Activated T-helper 1 cell treated with anti-CD3 and anti-CD28 coated beads, Interleukin-2, amount 50 U/mL, for 16 hours (primary cell): ENCODE results near the gene TBC1D25.

Source experiments
- DNase-seq, 2 donors: peaks; one replicate each; pipeline ENCODE4 v3.0.0-alpha.2; 2020; ENCODE audit warnings: low read depth in 1 of 2, low spot score in 1 of 2

TBC1D25 gene

GRCh38 chrX:48559636-48560035 lies 20.1 kb downstream of the TBC1D25 start:
- DNase-seq, result no peak

- DNase-seq, result no peak
Observed at GRCh38 chrX:48560056-48560455, 20.5 kb downstream of the TBC1D25 start.

GRCh38 chrX:48560681-48561080 lies 21.2 kb downstream of the TBC1D25 start:
- DNase-seq, result no peak

- DNase-seq, result no peak
Observed at GRCh38 chrX:48569958-48570357, 30.4 kb downstream of the TBC1D25 start.

- peak in 1 of 2 donors; percentile 5 for DNase-seq
Observed at GRCh38 chrX:48573690-48574269, 34.3 kb downstream of the TBC1D25 start.

- peak; percentile 75 to 85 for DNase-seq
Observed at GRCh38 chrX:48574270-48575266, 35.1 kb downstream of the TBC1D25 start, which contains the start of gene RBM3. TSS of gene RBM3 (plus strand) at chrX:48574484. CDS start at chrX:48575181, 697 bp downstream.

GRCh38 chrX:48575642-48576041 lies 36.1 kb downstream of the TBC1D25 start:
- no peak for DNase-seq

- DNase-seq, result no peak
Observed at GRCh38 chrX:48576108-48576507, 36.6 kb downstream of the TBC1D25 start.

- DNase-seq, result no peak
Observed at GRCh38 chrX:48578661-48579128, 39.2 kb downstream of the TBC1D25 start.

GRCh38 chrX:48579259-48579658 lies 39.7 kb downstream of the TBC1D25 start:
- DNase-seq, result no peak

- no peak for DNase-seq
Observed at GRCh38 chrX:48580662-48581061, 41.1 kb downstream of the TBC1D25 start.

GRCh38 chrX:48584698-48585097 lies 45.2 kb downstream of the TBC1D25 start:
- DNase-seq, result no peak

- no peak for DNase-seq
Observed at GRCh38 chrX:48589482-48590162, 50.1 kb downstream of the TBC1D25 start.

- DNase-seq, result no peak
Observed at GRCh38 chrX:48590203-48591103, 50.9 kb downstream of the TBC1D25 start.

- no peak for DNase-seq
Observed at GRCh38 chrX:48591255-48591791, 51.8 kb downstream of the TBC1D25 start.

- DNase-seq, result no peak
Observed at GRCh38 chrX:48592971-48593370, 53.5 kb downstream of the TBC1D25 start.

- DNase-seq, result no peak
Observed at GRCh38 chrX:48595929-48596328, 56.4 kb downstream of the TBC1D25 start.

- DNase-seq, result peak; percentile 77 to 82
Observed at GRCh38 chrX:48597353-48598264, 58.1 kb downstream of the TBC1D25 start, which contains the start of gene WDR13. TSS of gene WDR13 (plus strand) at chrX:48597492. CDS start at chrX:48597997, 505 bp downstream.

- no peak for DNase-seq
Observed at GRCh38 chrX:48598614-48599013, 59.1 kb downstream of the TBC1D25 start.
